Activated T-cell treated with anti-CD3 and anti-CD28 coated beads, Interleukin-2, amount 50 U/mL, for 4 hours (primary cell): ENCODE results near the gene NUCB2. TPM values are rescaled to one million over a fixed set of nuclear protein-coding genes. Genes with fewer than 3 reads are reported as not detected.

Experiments used
- ATAC-seq, 2 donors: fragments of 200-7000 bp; cut with Tn5 transposase; one replicate each; pipeline ENCODE4 v1.10.0; 2021
- DNase-seq: peaks from one replicate; pipeline ENCODE4 v3.0.0-alpha.2; 2020
- H3K27me3 Mint-ChIP-seq: one replicate; pipeline ENCODE4 v1.8.0; 2021; ENCODE audit warnings: low read depth, mixed read lengths
- H3K36me3 Mint-ChIP-seq: one replicate; pipeline ENCODE4 v1.8.0; 2022; ENCODE audit warnings: mixed read lengths; ENCODE audit not compliant: insufficient read depth
- H3K4me1 Mint-ChIP-seq: one replicate; pipeline ENCODE4 v1.8.0; 2021; ENCODE audit warnings: low read depth, mixed read lengths
- H3K4me3 Mint-ChIP-seq: one replicate; pipeline ENCODE4 v1.8.0; 2021; ENCODE audit warnings: mild to moderate bottlenecking, moderate library complexity, mixed read lengths
- H3K9me3 Mint-ChIP-seq: one replicate; pipeline ENCODE4 v1.8.0; 2021; ENCODE audit warnings: mixed read lengths
- total RNA-seq, 3 donors: library from RNA; stranded (reverse); gene quantifications; one replicate each; pipeline ENCODE4 v1.2.1, GENCODE V29; 2021

NUCB2 gene
- total RNA-seq, 3 donors from 2014 or later: 18.5 to 22.3 (median 19.6) TPM

DNA sequence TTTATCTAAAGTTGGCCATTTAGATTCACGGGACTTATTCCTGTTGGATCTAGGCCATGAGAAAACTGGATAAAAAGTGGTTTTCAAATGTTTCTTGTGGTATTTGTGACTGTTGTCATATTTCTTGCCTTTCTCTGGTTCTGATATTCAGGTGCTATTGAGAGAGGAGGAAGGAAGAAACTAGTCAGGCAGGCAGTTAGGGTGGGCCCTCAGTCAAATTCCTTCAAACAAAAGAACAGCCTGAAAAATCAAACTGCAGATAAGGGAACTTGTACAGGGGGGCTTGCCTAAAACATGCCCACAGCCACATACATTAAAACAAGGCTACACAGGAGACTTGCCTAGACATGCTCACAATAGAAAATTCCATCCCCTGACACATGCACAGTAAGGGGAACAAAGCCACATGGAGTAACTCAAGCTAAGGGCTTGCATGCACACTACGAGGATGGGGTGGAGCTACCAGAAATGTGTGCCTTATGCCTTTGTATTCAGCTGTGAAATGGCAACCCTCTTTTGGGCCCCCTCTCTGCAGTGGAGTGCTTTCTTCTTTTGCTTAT, 93.2 kb downstream of the NUCB2 start:
- ATAC-seq (no peak), DNase-seq (no peak)
- Mint-ChIP-seq H3K4me1 (no peaks in the 10 kb centered on the region), H3K9me3 (peaks cover 39% of the 10 kb centered on the region), H3K4me3 (no peak overlapping the region), H3K36me3 (peaks cover 48% of the 10 kb centered on the region), H3K27me3 (no peaks in the 10 kb centered on the region)

DNA sequence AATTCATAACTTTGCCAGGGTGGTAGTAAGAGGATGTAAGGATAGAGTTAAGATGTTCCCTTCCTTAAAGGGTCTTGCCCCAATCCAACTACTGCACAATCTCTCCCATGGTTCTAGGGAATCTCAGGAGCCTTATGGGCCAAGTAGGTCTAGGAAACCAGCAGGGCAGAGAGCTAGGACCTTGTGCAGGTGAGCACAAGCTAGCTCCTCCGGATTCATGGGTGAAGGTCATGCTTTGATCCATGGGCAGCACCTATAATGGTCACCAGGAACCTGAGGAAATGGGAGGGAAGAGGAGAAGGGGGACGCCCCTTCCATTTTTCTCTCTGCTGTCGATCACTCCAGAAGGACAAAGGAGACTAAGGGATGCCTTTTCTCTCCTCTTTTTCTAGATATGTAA, 95.1 kb downstream of the NUCB2 start:
- ATAC-seq: no peak
- Mint-ChIP-seq H3K9me3 (peaks cover 39% of the 10 kb centered on the region), H3K36me3 (peaks cover 54% of the 10 kb centered on the region), H3K27me3 (no peaks in the 10 kb centered on the region), H3K4me1 (no peaks in the 10 kb centered on the region), H3K4me3 (no peak overlapping the region)
- no peak for DNase-seq

DNA sequence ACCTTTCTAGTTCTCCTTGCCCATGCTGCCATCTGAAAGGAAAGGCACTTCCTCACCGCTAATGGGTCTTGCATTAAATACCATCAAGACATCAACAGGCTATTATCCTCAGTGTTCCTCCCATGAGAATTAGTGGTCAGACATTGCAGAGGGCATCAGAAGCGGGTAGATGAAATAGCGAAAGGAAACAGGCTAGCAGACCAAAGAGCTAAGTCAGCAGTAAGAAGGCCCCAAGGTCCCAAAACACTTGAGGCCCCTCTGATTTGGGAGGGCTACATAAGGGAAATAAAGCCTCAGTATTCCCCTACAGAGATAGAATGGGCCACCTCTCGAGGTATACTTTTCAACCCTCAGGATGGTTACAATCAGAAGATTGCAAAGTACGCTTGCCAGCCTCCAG, 99.0 kb downstream of the NUCB2 start:
- peaks cover 25% of the 10 kb centered on the region for H3K36me3 Mint-ChIP-seq
- ATAC-seq (no peak), DNase-seq (no peak)
- H3K4me1 Mint-ChIP-seq: no peaks in the 10 kb centered on the region
- no peak overlapping the region for H3K4me3 Mint-ChIP-seq
- H3K9me3 Mint-ChIP-seq: peaks cover 19% of the 10 kb centered on the region
- H3K27me3 Mint-ChIP-seq: no peaks in the 10 kb centered on the region

DNA sequence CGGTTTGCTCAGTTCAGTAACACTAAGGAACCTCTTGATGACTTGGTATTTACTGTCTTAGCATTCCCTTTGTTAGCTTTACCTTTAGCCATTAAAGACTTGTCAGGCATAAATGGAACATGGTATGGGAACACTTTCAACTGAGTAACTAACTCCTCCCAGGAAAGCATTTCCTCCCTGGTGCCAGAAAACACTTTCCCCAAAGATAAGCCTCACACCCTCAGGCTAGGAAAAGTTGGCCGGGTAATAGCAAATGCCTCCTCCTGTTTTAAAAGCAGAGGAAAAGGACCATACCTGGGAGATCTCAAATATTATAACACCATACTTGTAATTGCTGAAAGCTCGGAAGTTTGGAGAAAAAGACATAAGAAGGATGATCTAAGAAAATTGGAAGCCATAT, 100.0 kb downstream of the NUCB2 start:
- no peaks in the 10 kb centered on the region for H3K27me3 Mint-ChIP-seq
- H3K4me3 Mint-ChIP-seq: no peak overlapping the region
- H3K4me1 Mint-ChIP-seq: no peaks in the 10 kb centered on the region
- no peak for ATAC-seq
- peaks cover 10% of the 10 kb centered on the region for H3K9me3 Mint-ChIP-seq
- no peak for DNase-seq
- peaks cover 16% of the 10 kb centered on the region for H3K36me3 Mint-ChIP-seq

DNA sequence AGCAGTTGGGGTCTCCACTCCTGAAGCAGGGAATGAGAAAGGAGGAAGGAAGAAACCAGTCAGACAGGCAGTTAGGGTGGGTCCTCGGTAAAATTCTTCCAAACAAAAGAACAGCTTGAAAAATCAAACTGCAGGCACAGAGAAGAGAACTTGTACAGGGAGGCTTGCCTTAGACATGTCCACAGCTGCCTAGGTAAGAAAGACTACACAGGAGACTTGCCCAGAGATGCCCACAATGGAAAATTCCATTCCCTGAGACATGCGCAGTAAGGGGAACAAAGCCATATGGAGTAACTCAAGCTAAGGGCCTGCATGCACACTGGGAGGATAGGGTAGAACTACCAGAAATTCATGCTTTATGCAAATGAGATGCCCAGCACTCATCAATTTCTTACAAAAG, 102.1 kb downstream of the NUCB2 start:
- no peak for ATAC-seq
- DNase-seq: no peak
- no peaks in the 10 kb centered on the region for H3K4me1 Mint-ChIP-seq
- peaks cover 6% of the 10 kb centered on the region for H3K36me3 Mint-ChIP-seq
- H3K9me3 Mint-ChIP-seq: no peaks in the 10 kb centered on the region
- H3K27me3 Mint-ChIP-seq: no peaks in the 10 kb centered on the region
- no peak overlapping the region for H3K4me3 Mint-ChIP-seq

DNA sequence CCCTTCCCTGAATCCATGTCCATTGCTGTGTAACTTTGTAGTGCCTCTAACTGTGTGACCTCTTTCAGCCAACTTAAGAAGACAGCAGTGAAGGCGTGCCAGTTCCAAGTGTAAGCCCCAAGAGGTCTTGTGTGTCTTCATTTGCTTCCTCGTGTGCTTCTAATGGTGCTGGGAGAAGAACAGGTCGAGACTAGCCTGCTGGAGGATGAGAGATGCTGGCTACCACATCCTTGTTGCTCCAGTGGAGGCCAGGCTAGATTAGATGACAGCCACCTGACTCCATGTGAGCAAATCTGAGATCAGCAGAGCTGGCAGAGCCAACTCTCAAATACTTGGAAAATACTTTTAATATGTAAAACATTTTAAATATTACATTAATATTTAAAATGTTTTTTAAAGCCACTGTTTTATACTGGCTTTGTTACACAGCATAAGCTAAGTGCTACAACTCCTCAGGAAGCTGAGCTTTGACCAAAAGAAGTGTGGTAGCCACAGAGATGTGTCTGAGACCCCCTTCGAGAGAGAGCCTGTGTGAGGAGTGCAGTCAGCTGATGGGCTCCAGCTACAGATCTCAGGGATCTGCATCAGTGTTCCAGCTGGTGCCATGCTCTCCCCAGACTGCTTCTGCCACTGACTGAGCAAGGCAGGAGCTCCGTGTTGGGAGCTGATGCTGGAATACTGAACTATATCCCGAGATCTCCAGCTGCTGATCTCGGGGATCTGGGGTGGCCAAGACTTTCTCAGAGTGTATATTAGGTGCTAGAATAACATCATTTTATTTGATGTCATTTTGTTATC, 103.0 kb downstream of the NUCB2 start:
- H3K4me1 Mint-ChIP-seq: no peaks in the 10 kb centered on the region
- no peak for DNase-seq
- no peak for ATAC-seq
- H3K36me3 Mint-ChIP-seq: peaks cover 6% of the 10 kb centered on the region
- no peak overlapping the region for H3K4me3 Mint-ChIP-seq
- H3K9me3 Mint-ChIP-seq: no peaks in the 10 kb centered on the region
- H3K27me3 Mint-ChIP-seq: no peaks in the 10 kb centered on the region

DNA sequence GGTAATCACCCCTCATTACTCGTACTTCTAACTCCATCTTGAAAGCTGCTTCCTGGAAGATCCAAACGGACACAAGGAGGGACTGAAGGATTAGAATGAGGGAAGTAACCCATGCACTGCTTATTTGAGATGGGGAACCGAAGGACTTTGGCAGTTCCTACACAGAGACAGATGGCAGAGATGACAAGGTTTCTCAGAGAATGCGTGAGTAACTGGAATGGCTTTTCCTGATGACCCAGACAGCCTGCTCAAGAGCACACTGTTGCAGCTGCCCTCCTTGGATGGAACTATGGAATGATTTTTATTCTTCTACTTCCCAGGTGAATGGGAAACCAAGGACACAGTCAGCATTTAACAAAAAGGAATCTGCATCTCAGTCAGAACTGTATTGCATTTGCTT, 104.6 kb downstream of the NUCB2 start:
- DNase-seq (no peak), ATAC-seq (no peak)
- no peaks in the 10 kb centered on the region for H3K9me3 Mint-ChIP-seq
- no peaks in the 10 kb centered on the region for H3K27me3 Mint-ChIP-seq
- no peak overlapping the region for H3K4me3 Mint-ChIP-seq
- no peaks in the 10 kb centered on the region for H3K36me3 Mint-ChIP-seq
- no peaks in the 10 kb centered on the region for H3K4me1 Mint-ChIP-seq

Other genes with a start within 250 kb of the NUCB2 start
- 1,000 to 10,000 TPM; 1,698 to 1,808 (median 1,780) TPM for gene RPS13, start 199.1 kb upstream of the NUCB2 start, total RNA-seq
- gene PIK3C2A, start 68.8 kb upstream of the NUCB2 start, total RNA-seq: 10 to 100 TPM; 22.9 to 25.3 (median 23.9) TPM
- gene NCR3LG1, start 75.1 kb downstream of the NUCB2 start, total RNA-seq: 1 to 10 TPM; 3.2 to 4.2 (median 3.4) TPM
- under 1 TPM; 0.60 to 0.95 (median 0.68) TPM for gene KCNJ11, start 111.9 kb downstream of the NUCB2 start, total RNA-seq
- gene ABCC8, start 200.1 kb downstream of the NUCB2 start, total RNA-seq: not detected